Measurements from ENCODE around the gene GPR31.

GRCh38 chr6:167150941-167151549, 6.7 kb downstream of the GPR31 start:
- TF ChIP-seq POLR2A (IDR thresholded peaks at IDR 0.05): no peak
- no peak for TF ChIP-seq POLR2AphosphoS5 (IDR thresholded peaks at IDR 0.05)
- TF ChIP-seq CTCF (IDR thresholded peaks at IDR 0.05): no peak
- no peak for TF ChIP-seq EP300 (IDR thresholded peaks at IDR 0.05)

Data from suprapubic skin (tissue), 4 donors.